HepG2 (cell line): ENCODE measurements around the gene ESRP2. TPM values are rescaled to one million over a fixed set of nuclear protein-coding genes. Genes with fewer than 3 reads are reported as not detected.

Source experiments
- CC2D1A ChIP-seq: sonication (generic); formaldehyde crosslinking; IDR thresholded peaks from 2 replicates; pipeline ENCODE4 v1.8.1; 2023; ENCODE audit warnings: mild to moderate bottlenecking, missing genetic modification reagents
- CHD2 ChIP-seq: IDR thresholded peaks from 2 replicates; pipeline ENCODE4 v1.6.1; 2011; ENCODE audit warnings: low read depth, low read length, improper control_type of control experiment
- DPF2 ChIP-seq: sonication (generic); formaldehyde crosslinking; IDR thresholded peaks from 2 replicates; pipeline ENCODE4 v1.4.0; 2020; ENCODE audit warnings: mild to moderate bottlenecking, low read depth, missing genetic modification reagents, borderline replicate concordance
- E2F2 ChIP-seq: sonication (generic); formaldehyde crosslinking; IDR thresholded peaks from 2 replicates; pipeline ENCODE4 v1.4.0; 2020; ENCODE audit warnings: missing genetic modification reagents, borderline replicate concordance
- MYC ChIP-seq: sonication (generic); formaldehyde crosslinking; IDR thresholded peaks from 2 replicates; pipeline ENCODE4 v1.9.0; 2021; ENCODE audit warnings: missing genetic modification reagents, borderline replicate concordance
- NBN ChIP-seq: fragments of 450-650 bp; conservative IDR thresholded peaks from 2 replicates; pipeline ENCODE4 v1.6.1; 2017
- NFATC3 ChIP-seq: sonication (generic); formaldehyde crosslinking; IDR thresholded peaks from 2 replicates; pipeline ENCODE4 v1.5.1; 2020; ENCODE audit warnings: mild to moderate bottlenecking, missing genetic modification reagents
- NR2F6 ChIP-seq, 2 experiments: IDR thresholded peaks; 2 replicates each; pipeline ENCODE4 v1.6.1; 2016; ENCODE audit warnings: antibody characterized with exemption in 1 of 2, mild to moderate bottlenecking in 1 of 2
- ONECUT2 ChIP-seq: sonication (generic); formaldehyde crosslinking; IDR thresholded peaks from 2 replicates; pipeline ENCODE4 v1.4.0; 2020; ENCODE audit warnings: missing genetic modification reagents
- RORA ChIP-seq: sonication (generic); formaldehyde crosslinking; IDR thresholded peaks from 2 replicates; pipeline ENCODE4 v1.5.0; 2020; ENCODE audit warnings: mild to moderate bottlenecking, missing genetic modification reagents, moderate library complexity
- SAFB2 ChIP-seq: sonication (generic); formaldehyde crosslinking; IDR thresholded peaks from 2 replicates; pipeline ENCODE4 v1.5.1; 2020; ENCODE audit warnings: missing genetic modification reagents, low read depth, mild to moderate bottlenecking, borderline replicate concordance
- TOE1 ChIP-seq: sonication (generic); formaldehyde crosslinking; IDR thresholded peaks from 2 replicates; pipeline ENCODE4 v1.4.0; 2020; ENCODE audit warnings: mild to moderate bottlenecking, missing genetic modification reagents
- UBTF ChIP-seq: sonication (generic); formaldehyde crosslinking; IDR thresholded peaks from 2 replicates; pipeline ENCODE4 v1.4.0; 2020; ENCODE audit warnings: mild to moderate bottlenecking, missing genetic modification reagents
- ZBTB44 ChIP-seq: sonication (generic); formaldehyde crosslinking; IDR thresholded peaks from 2 replicates; pipeline ENCODE4 v1.4.0; 2020; ENCODE audit warnings: missing genetic modification reagents
- ZFP36L2 ChIP-seq: sonication (generic); formaldehyde crosslinking; IDR thresholded peaks from 2 replicates; pipeline ENCODE4 v1.4.0; 2020; ENCODE audit warnings: missing genetic modification reagents
- ZNF550 ChIP-seq: sonication (generic); formaldehyde crosslinking; IDR thresholded peaks from 2 replicates; pipeline ENCODE4 v1.4.0; 2020; ENCODE audit warnings: mild to moderate bottlenecking, missing genetic modification reagents, borderline replicate concordance
- ZNF589 ChIP-seq: sonication (generic); formaldehyde crosslinking; conservative IDR thresholded peaks from 2 replicates; pipeline ENCODE4 v1.8.0; 2022; ENCODE audit warnings: mild to moderate bottlenecking, moderate library complexity, missing genetic modification reagents
- ZNF749 ChIP-seq: sonication (generic); formaldehyde crosslinking; IDR thresholded peaks from 2 replicates; pipeline ENCODE4 v1.8.0; 2022; ENCODE audit warnings: mild to moderate bottlenecking, missing genetic modification reagents, moderate library complexity, borderline replicate concordance
- ZNF800 ChIP-seq: sonication (generic); formaldehyde crosslinking; IDR thresholded peaks from 2 replicates; pipeline ENCODE4 v1.4.0; 2020; ENCODE audit warnings: missing genetic modification reagents
- polyA plus RNA-seq, 8 experiments: library from polyadenylated mRNA; depleted of rRNA in 3 of 8; stranded (reverse) in 7 of 8; unstranded in 1 of 8; fragments of >200 nt; fragmentation: Illumina TruSeq in 4 of 8; extraction: Trizol in 4 of 8; gene quantifications; 2 replicates each; pipeline versions ENCODE4 v1.2.1 to v1.2.3, GENCODE V29; 2011 to 2016; ENCODE audit warnings: low read depth in 4 of 8, missing spikeins in 1 of 8, mixed read lengths in 1 of 8; ENCODE audit not compliant: insufficient read depth in 1 of 8
- total RNA-seq, 5 experiments: library from RNA; depleted of rRNA; stranded (reverse); fragments of >200 nt; fragmentation: Illumina TruSeq; extraction: Trizol; gene quantifications; 2 replicates each; pipeline ENCODE4 v1.2.3, GENCODE V29; 2016; ENCODE audit warnings: low read depth in 1 of 5

ESRP2 gene
- total and polyA plus RNA-seq, 2 of the 13 experiments (the other 11 are each of a cell fraction or from before 2014, with no cell fraction given): 21.1 to 32.4 TPM

- TF ChIP-seq DPF2 (CRISPR knock-in tag): peak; percentile 71; the same call in 1 of the 2 replicates
- TF ChIP-seq NR2F6 (IDR thresholded peaks at IDR 0.05): peak; percentile 81
- peak; percentile 87 for TF ChIP-seq NR2F6 (CRISPR knock-in tag; IDR thresholded peaks at IDR 0.05)
- 0 out of 2 replicates have a peak, but pooled peaks have one; percentile 8 for TF ChIP-seq CHD2
- TF ChIP-seq NFATC3 (CRISPR knock-in tag): no peak
- TF ChIP-seq NBN: no peak
- TF ChIP-seq UBTF (CRISPR knock-in tag): peak; percentile 61; the same call in 1 of the 2 replicates
- TF ChIP-seq TOE1: peak; percentile 96
- no peak for TF ChIP-seq ZNF800 (CRISPR knock-in tag)
- TF ChIP-seq RORA: 0 out of 2 replicates have a peak, but pooled peaks have one; percentile 56
- no peak for TF ChIP-seq ZNF550 (CRISPR knock-in tag)
- no peak for TF ChIP-seq SAFB2 (CRISPR knock-in tag)
- no peak; the same call in 1 of the 2 replicates for TF ChIP-seq ZBTB44 (CRISPR knock-in tag)
- no peak for TF ChIP-seq E2F2 (CRISPR knock-in tag)
- peak; percentile 53 for TF ChIP-seq ZNF749 (CRISPR knock-in tag)
- TF ChIP-seq MYC (CRISPR knock-in tag): peak; percentile 16; the same call in 1 of the 2 replicates
- no peak for TF ChIP-seq CC2D1A (CRISPR knock-in tag)
- 0 out of 2 replicates have a peak, but pooled peaks have one; percentile 34 for TF ChIP-seq ZNF589 (CRISPR knock-in tag)
- 0 out of 2 replicates have a peak, but pooled peaks have one; percentile 40 for TF ChIP-seq ONECUT2 (CRISPR knock-in tag)
- no peak for TF ChIP-seq ZFP36L2 (CRISPR knock-in tag)
Observed at GRCh38 chr16:68265078-68265920, 29.4 kb upstream of the ESRP2 start (continued).
